GM21381 (cell line): ENCODE measurements around the gene SEZ6L2.
"Not testable (repeated sequence)": the region's sequence is repeated elsewhere in the genome, so short reads cannot be mapped to it uniquely, and the experiment has no call there.

ENCODE experiments used
- ATAC-seq: cut with Tn5 transposase; IDR thresholded peaks from one replicate; pipeline ENCODE4 v1.9.1; 2021; ENCODE audit warnings: mild to moderate bottlenecking, moderate library complexity; ENCODE audit not compliant: unreplicated experiment

SEZ6L2 gene

GRCh38 chr16:29858149-29858849 is 41.1 kb downstream of the SEZ6L2 start:
- ATAC-seq: no peak

DNA sequence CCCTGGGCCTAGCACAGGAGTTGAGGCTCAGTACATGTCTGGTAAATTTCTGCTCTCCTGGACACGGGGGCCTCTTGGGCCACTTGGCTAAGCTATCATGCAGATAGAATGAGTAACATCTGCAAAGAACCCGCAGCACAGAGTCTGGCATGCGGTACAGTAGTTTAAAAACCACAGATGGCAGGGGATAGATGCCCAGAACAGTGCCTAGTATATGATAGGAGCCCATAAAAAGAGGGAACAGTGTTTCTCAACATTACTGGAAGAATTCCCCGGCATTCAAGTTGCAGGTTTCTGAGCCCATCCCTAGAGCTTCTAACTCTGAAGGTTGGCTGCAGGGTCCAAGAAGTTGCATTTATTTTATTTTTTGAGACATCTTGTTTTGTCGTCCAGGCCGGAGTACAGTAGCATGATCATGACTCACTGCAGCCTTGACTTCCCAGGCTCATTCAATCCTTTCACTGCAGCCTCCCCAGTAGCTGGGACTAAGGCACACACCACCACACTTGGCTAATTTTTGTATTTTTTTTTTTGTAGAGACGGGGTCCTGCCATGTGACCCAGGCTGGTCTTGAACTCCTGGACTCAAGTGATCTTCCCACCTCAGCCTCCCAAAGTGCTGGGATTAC is 42.1 kb downstream of the SEZ6L2 start:
- ATAC-seq: no peak

DNA sequence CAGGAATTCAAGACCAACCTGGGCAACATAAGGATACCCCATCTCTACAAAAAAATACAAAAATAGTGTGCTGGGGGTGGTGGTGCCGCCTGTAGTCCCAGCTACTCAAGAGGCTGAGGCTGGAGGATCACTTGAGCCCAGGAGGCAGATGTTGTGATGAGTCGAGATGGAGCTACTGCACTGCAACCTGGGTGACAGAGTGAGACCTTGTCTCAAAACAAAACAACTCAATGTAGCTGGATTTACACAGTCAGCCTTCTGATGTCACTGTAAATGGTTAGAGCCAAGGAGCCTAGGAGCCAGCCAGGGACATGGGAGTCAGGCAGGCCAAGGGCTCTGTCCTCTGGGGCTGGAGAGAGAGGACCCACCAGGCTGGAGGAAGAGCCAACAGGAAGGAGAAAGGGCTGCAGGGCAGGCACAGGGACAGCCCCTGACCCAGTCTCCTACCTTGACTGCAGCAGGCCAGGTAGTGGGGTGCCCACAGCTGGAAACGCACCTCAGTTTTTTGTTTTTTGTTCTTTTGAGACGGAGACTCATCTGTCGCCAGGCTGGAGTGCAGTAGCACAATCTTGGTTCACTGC is 44.7 kb downstream of the SEZ6L2 start:
- ATAC-seq: no peak

DNA sequence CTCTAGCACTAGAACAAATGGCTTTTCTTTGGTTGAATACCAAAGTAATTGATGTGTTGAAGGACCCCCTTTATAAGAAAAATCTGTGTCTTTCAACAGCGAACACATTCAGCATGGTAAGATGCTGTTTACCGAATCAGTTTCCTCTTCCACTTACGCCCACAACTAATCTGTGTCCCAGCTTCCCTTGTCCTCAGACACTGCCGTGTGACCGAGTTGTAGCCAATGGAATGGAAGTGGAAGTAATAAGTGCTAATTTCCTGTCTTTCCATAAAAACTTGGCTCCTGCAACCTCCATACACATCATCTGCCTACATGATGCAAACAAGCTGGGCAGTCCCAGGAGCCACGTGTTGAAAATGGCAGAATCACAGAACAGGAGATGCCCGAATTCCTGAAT is 46.7 kb downstream of the SEZ6L2 start:
- no peak for ATAC-seq

GRCh38 chr16:29850998-29851397 is 48.4 kb downstream of the SEZ6L2 start:
- no peak for ATAC-seq

DNA sequence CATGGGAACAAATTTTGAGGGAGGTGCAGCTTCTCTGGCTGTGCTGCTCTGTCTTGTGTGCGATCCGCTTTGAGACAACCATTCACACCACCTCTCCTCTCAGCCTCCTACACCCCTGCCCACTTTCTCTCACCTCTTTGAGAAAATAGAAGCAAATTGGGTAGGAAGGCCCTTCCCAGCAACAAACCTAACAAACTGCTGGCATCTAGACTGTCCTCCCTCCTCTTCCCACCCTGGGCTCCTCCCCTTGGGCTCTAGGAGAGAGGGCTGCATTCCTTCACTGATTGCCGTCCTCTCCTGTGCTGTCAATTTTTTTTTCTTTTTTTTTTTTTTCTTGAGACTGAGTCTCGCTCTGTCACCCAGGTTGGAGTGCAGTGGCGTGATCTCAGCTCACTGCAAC is 49.8 kb downstream of the SEZ6L2 start:
- ATAC-seq: no peak

DNA sequence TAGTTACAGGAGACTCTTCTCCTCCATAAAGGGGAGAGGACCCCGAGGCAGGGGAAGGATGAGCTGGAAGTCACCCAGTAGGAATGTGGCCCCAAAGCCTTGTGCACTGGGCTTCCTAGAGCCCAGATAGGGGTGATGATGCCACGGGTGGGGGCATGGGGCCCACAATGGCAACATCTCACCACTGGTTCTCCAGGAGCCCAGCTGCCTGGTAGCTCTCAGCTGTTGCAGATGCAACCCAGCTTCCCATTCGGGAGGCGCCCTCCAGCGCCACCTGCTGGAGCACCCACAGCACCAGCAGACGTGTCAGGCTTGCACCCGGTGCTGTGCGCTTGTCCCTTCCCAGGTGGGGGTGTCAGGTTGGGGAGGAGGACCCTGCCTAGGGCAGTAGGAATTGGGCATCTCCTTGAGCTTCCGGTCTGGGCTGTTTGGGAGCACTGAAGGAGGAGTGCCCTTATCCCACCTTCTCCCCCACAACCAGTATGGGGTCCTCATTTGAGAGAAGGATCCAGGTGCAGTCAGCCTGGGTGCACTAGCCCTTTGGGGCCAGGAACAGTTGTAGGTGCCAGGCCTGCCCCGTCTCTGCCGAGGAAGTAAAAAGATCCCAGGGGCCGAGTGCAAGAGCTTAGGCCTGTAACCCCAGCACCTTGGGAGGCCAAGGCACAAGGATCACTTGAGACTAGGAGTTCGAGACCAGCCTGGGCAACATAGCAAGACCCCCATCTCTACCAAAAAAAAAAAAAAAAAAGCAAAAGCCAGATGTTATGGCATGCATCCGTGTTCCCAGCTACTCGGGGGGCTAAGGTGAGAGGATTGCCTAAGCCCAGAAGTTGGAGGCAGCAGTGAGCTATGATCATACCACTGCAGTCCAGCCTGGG is 50.7 kb downstream of the SEZ6L2 start:
- ATAC-seq: no peak

GRCh38 chr16:29845656-29846055 is 53.7 kb downstream of the SEZ6L2 start:
- ATAC-seq: no peak

- ATAC-seq: no peak
Measured at GRCh38 chr16:29844575-29845331, 54.6 kb downstream of the SEZ6L2 start.

DNA sequence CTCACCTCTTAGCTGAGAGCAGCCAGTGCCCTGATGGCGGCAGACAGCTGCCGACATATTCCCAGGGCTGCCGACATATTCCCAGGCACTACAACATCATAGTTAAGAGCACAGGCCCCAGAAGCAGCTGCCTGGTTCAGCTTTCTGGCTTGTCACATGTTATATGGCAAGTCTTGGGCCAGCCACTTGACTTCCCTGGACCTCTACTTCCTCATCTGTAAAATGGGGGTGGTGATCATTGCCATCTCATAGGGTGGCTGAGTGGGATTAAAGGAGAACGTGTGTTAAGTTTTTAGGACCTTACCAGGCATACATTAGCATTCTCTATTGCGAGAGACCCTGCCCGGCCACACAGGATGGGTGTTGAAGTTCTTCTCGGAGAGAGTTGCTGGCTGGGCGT is 55.4 kb downstream of the SEZ6L2 start:
- ATAC-seq: no peak

DNA sequence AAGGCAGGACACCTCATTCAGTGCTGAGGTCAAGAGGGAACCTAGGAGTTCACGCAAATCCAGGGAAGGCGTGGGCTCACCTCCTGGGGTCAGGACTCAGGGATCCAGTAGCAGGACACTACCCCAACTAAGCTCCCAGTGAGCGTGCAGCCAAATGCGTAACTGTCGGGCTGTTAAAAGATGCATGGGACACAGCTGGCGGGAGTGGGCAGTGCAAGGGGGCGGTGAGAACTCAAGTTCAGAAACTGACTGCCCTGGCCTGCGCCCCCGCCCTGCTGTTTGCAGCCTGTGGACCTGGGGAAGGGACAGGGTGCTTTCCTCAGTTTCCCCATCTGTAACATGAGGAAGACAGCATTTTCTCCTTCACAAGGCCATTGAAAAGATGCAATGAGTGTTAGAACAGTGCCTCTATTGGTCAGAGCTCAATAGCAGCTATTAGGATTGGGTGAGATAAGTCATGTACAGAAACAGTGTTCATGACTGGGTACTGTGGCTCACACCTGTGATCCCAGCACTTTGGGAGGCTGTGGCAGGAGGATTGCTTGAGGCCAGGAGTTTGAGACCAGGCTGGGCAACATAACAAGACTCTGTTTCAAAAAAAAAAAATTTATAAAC is 56.5 kb downstream of the SEZ6L2 start:
- ATAC-seq: no peak

GRCh38 chr16:29841631-29842030 is 57.7 kb downstream of the SEZ6L2 start:
- ATAC-seq: no peak

DNA sequence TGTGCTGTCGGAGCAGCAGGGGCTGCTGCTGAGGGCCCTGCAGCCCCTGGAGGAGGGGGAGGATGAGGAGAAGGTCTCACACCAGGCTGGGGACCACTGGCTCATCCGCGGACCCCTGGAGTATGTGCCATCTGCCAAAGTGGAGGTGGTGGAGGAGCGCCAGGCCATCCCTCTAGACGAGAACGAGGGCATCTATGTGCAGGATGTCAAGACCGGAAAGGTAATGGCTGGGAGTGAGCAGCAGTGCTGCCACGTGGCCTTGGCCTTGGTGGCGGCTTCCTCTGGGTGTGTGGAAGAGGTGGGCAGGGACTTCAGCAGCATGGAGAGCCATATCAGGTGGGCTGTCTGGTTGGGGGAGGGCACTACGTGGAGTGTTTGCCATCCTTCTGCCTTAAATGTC is 59.1 kb downstream of the SEZ6L2 start:
- ATAC-seq: no peak

GRCh38 chr16:29839822-29840221 is 59.5 kb downstream of the SEZ6L2 start:
- no peak for ATAC-seq

- ATAC-seq: no peak
Measured at GRCh38 chr16:29837841-29838240, 61.5 kb downstream of the SEZ6L2 start.

DNA sequence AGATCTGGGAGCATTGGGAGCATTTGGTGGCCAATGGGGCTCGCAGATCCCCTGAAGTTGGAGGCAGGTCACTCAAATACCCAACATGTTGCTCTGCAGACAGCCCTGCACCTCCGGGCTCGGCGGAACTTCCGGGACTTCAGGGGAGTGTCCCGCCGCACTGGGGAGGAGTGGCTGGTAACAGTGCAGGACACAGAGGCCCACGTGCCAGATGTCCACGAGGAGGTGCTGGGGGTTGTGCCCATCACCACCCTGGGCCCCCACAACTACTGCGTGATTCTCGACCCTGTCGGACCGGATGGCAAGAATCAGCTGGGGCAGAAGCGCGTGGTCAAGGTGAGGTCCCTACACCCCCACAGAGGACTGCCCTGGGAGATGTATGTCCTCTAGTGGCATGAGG is 62.7 kb downstream of the SEZ6L2 start:
- no peak for ATAC-seq

- no peak for ATAC-seq
Measured at GRCh38 chr16:29835926-29836325, 63.4 kb downstream of the SEZ6L2 start.

- ATAC-seq: no peak
Measured at GRCh38 chr16:29834079-29834478, 65.3 kb downstream of the SEZ6L2 start.

- not testable (repeated sequence) for ATAC-seq
Measured at GRCh38 chr16:29833219-29833618, 66.1 kb downstream of the SEZ6L2 start.

DNA sequence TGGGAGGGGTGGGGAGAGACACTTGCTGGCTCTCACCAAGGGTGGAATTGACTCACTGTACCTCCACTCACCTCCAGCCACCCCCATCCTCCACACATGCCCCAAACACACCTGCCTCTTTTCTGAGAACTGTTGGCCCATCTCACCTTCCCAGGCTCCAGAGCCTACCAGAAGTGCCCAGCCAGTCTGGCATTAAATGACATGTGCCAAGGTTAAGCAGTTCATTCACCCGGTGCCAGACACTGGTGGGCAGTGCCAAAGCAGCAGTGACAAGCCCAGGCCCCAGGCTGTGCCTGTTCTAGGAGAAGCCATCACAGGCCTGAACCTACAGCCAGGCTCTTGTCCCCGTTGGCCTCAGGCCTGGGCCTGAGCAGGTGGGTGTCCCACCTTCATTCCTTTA is 67.9 kb downstream of the SEZ6L2 start:
- no peak for ATAC-seq
